OCI-LY1 (cell line): ENCODE results near the gene SPSB3.

Experiments
- H2AFZ ChIP-seq: fragments of 200-600 bp; sonication (generic), shearing (Covaris generic); 2 replicates; pipeline ENCODE4 v1.6.0; 2014; ENCODE audit warnings: antibody characterized with exemption, mild to moderate bottlenecking, low read length
- H3F3A ChIP-seq: fragments of 200-600 bp; sonication (generic), shearing (Covaris generic); 2 replicates; pipeline ENCODE4 v1.6.0; 2014; ENCODE audit warnings: mild to moderate bottlenecking, antibody characterized with exemption, low read length, moderate library complexity; ENCODE audit not compliant: insufficient read depth
- H3K27ac ChIP-seq: fragments of 200-600 bp; sonication (generic); 2 replicates; pipeline ENCODE4 v1.5.1; 2014; ENCODE audit warnings: low read length, mixed run types, mild to moderate bottlenecking, low read depth; ENCODE audit not compliant: poor library complexity, severe bottlenecking
- H3K27me3 ChIP-seq: fragments of 200-600 bp; sonication (generic); 2 replicates; pipeline ENCODE4 v1.6.0; 2014; ENCODE audit warnings: antibody characterized with exemption, mild to moderate bottlenecking, low read length, moderate library complexity; ENCODE audit not compliant: insufficient read depth
- H3K36me3 ChIP-seq: fragments of 200-600 bp; sonication (generic); 2 replicates; pipeline ENCODE4 v1.6.1; 2014; ENCODE audit warnings: mild to moderate bottlenecking, antibody characterized with exemption, low read length, moderate library complexity, mixed read lengths; ENCODE audit not compliant: insufficient read depth
- H3K4me1 ChIP-seq: fragments of 200-600 bp; sonication (generic); 2 replicates; pipeline ENCODE4 v1.5.1; 2014; ENCODE audit warnings: mild to moderate bottlenecking, low read length, moderate library complexity; ENCODE audit not compliant: insufficient read depth, severe bottlenecking
- H3K4me2 ChIP-seq: fragments of 200-600 bp; sonication (generic), shearing (Covaris generic); 2 replicates; pipeline ENCODE4 v1.6.1; 2014; ENCODE audit warnings: low read length
- H3K4me3 ChIP-seq: fragments of 200-600 bp; sonication (generic); 2 replicates; pipeline ENCODE4 v1.5.1; 2014; ENCODE audit warnings: low read length, low read depth, mild to moderate bottlenecking, mixed read lengths; ENCODE audit not compliant: poor library complexity, severe bottlenecking
- H3K79me2 ChIP-seq: fragments of 200-600 bp; shearing (Covaris generic); 2 replicates; pipeline ENCODE4 v1.6.1; 2016; ENCODE audit warnings: mixed run types, low read length, mixed read lengths; ENCODE audit not compliant: insufficient read depth
- H3K9ac ChIP-seq: fragments of 200-600 bp; sonication (generic), shearing (Covaris generic); 2 replicates; pipeline ENCODE4 v1.6.1; 2014; ENCODE audit warnings: mild to moderate bottlenecking, low read length, mixed read lengths
- H3K9me2 ChIP-seq: fragments of 200-600 bp; sonication (generic), shearing (Covaris generic); 2 replicates; pipeline ENCODE4 v1.6.1; 2014; ENCODE audit warnings: low read depth, mild to moderate bottlenecking, low read length, mixed read lengths
- H3K9me3 ChIP-seq: fragments of 200-600 bp; shearing (Covaris generic); 2 replicates; pipeline ENCODE4 v1.6.1; 2014; ENCODE audit warnings: low read length, mixed read lengths
- H4K20me1 ChIP-seq: fragments of 200-600 bp; sonication (generic), shearing (Covaris generic); 2 replicates; pipeline ENCODE4 v1.6.0; 2016; ENCODE audit warnings: mild to moderate bottlenecking, low read length; ENCODE audit not compliant: insufficient read depth
- CTCF ChIP-seq: fragments of 200-600 bp; sonication (generic), shearing (Covaris generic); IDR thresholded peaks from 2 replicates; pipeline ENCODE4 v1.5.1; 2017; ENCODE audit warnings: mild to moderate bottlenecking, antibody characterized with exemption, low read length, moderate library complexity, mixed read lengths
- EZH2 ChIP-seq: fragments of 200-600 bp; sonication (generic), shearing (Covaris generic); IDR thresholded peaks from 2 replicates; pipeline ENCODE4 v1.8.0; 2017; ENCODE audit warnings: borderline replicate concordance, mixed run types, mild to moderate bottlenecking, antibody characterized with exemption, low read length, moderate library complexity, mixed read lengths

SPSB3 gene

GRCh38 chr16:1821861-1822611 is 39.7 kb upstream of the SPSB3 start:
- no peak overlapping the region for H2AFZ ChIP-seq
- H4K20me1 ChIP-seq, result no peaks in the 10 kb centered on the region
- no peak overlapping the region for H3K9ac ChIP-seq
- H3K27ac ChIP-seq, result no peak overlapping the region
- TF ChIP-seq EZH2, result no peak
- H3K27me3 ChIP-seq, result 0 out of 2 replicates have a peak, but pooled peaks cover 4% of the 10 kb centered on the region
- no peaks in the 10 kb centered on the region for H3K9me2 ChIP-seq
- no peaks in the 10 kb centered on the region for H3K4me1 ChIP-seq
- H3K9me3 ChIP-seq, result no peaks in the 10 kb centered on the region
- H3K36me3 ChIP-seq, result no peaks in the 10 kb centered on the region
- H3F3A ChIP-seq, result no peaks in the 10 kb centered on the region
- no peaks in the 10 kb centered on the region for H3K79me2 ChIP-seq
- no peak overlapping the region for H3K4me2 ChIP-seq
- H3K4me3 ChIP-seq, result no peak overlapping the region

- Histone ChIP-seq H3K9me3 (no peaks in the 10 kb centered on the region), H3K79me2 (no peaks in the 10 kb centered on the region), H4K20me1 (no peaks in the 10 kb centered on the region), H3K9me2 (no peaks in the 10 kb centered on the region), H3K36me3 (no peaks in the 10 kb centered on the region), H2AFZ (no peak overlapping the region), H3K9ac (no peak overlapping the region), H3K4me2 (no peak overlapping the region), H3K27ac (no peak overlapping the region), H3K4me1 (no peaks in the 10 kb centered on the region), H3F3A (no peaks in the 10 kb centered on the region), H3K4me3 (no peak overlapping the region), H3K27me3 (0 out of 2 replicates have a peak, but pooled peaks cover 4% of the 10 kb centered on the region)
- TF ChIP-seq CTCF (no peak), EZH2 (no peak)
Observed at GRCh38 chr16:1820946-1821290, 38.5 kb upstream of the SPSB3 start.

- Histone ChIP-seq H3K9ac (no peak overlapping the region), H3K9me2 (no peaks in the 10 kb centered on the region), H3K4me2 (no peak overlapping the region), H4K20me1 (no peaks in the 10 kb centered on the region), H3K4me3 (no peak overlapping the region), H3F3A (no peaks in the 10 kb centered on the region), H3K4me1 (no peaks in the 10 kb centered on the region), H3K9me3 (no peaks in the 10 kb centered on the region), H3K27ac (no peak overlapping the region), H3K27me3 (0 out of 2 replicates have a peak, but pooled peaks cover 1% of the 10 kb centered on the region), H3K79me2 (no peaks in the 10 kb centered on the region), H2AFZ (no peak overlapping the region), H3K36me3 (no peaks in the 10 kb centered on the region)
- TF ChIP-seq EZH2 (no peak), CTCF (no peak)
Observed at GRCh38 chr16:1820096-1820945, 38.0 kb upstream of the SPSB3 start.
